Stomach (tissue), 9 donors: Measurements from ENCODE around the gene GABRD. TPM values are rescaled to one million over a fixed set of nuclear protein-coding genes. Genes with fewer than 3 reads are reported as not detected.

Experiments
- DNase-seq, 2 donors: peaks; one replicate each; pipeline versions ENCODE4 v3.0.0 to v3.0.0-alpha.2; 2013 to 2019
- H3K27ac ChIP-seq, 5 donors: fragments of 200-600 bp in 4 of 5; sonication (generic) in 4 of 5; one replicate each; pipeline ENCODE4 v1.5.1; 2013 to 2019; ENCODE audit warnings: mild to moderate bottlenecking in 1 of 5, moderate library complexity in 1 of 5
- H3K27me3 ChIP-seq, 3 donors: fragments of 200-600 bp; sonication (generic); one replicate each; pipeline ENCODE4 v1.5.1; 2017 to 2019; ENCODE audit warnings: mixed run types in 1 of 3
- H3K36me3 ChIP-seq, 4 donors: fragments of 200-600 bp; sonication (generic); 1 replicate in 3 of 4; 2 replicates in 1 of 4; pipeline ENCODE4 v1.5.1; 2016 to 2019
- H3K4me1 ChIP-seq, 4 donors: fragments of 200-600 bp; sonication (generic); one replicate each; pipeline ENCODE4 v1.5.1; 2016 to 2019
- H3K4me3 ChIP-seq, 4 donors: fragments of 200-600 bp; sonication (generic) in 3 of 4; one replicate each; pipeline ENCODE4 v1.5.1; 2016 to 2019; ENCODE audit warnings: mild to moderate bottlenecking in 1 of 4
- H3K9me3 ChIP-seq, 4 donors: fragments of 200-600 bp; sonication (generic); one replicate each; pipeline ENCODE4 v1.5.1; 2016 to 2019
- CTCF ChIP-seq, 7 experiments: fragments of 450-650 bp in 4 of 7; fragments of 200-600 bp in 3 of 7; sonication (generic) in 3 of 7; IDR thresholded peaks; one replicate each; pipeline ENCODE4 v1.5.1; 2016 to 2019; ENCODE audit warnings: antibody characterized with exemption in 7 of 7, control low read depth in 2 of 7, mild to moderate bottlenecking in 1 of 7
- EP300 ChIP-seq: sonication (generic); formaldehyde crosslinking; IDR thresholded peaks from one replicate; pipeline ENCODE4 v1.6.1; 2017; ENCODE audit warnings: antibody characterized with exemption
- POLR2A ChIP-seq, 4 donors: fragments of 450-650 bp; IDR thresholded peaks; one replicate each; pipeline ENCODE4 v1.6.1; 2016; ENCODE audit warnings: antibody characterized with exemption in 4 of 4, control low read depth in 2 of 4, mild to moderate bottlenecking in 1 of 4, moderate library complexity in 1 of 4
- POLR2AphosphoS5 ChIP-seq, 3 donors: sonication (generic); formaldehyde crosslinking; IDR thresholded peaks; one replicate each; pipeline ENCODE4 v1.6.1; 2016; ENCODE audit warnings: antibody characterized with exemption in 3 of 3
- WGBS, 5 donors: extraction: QIAGEN DNeasy Blood & Tissue Kit in 3 of 5; methylation state at CpG; one replicate each; pipeline versions ENCODE4 v1.1.5 to v1.1.7; 2013 to 2018; 5-methylcytosine and 5-hydroxymethylcytosine counted together
- intact Hi-C: fragments of 100-400 bp; cut with DNase I; formaldehyde crosslinking; loops from one replicate; pipeline ENCODE4 v1.15.1; 2023; ENCODE audit warnings: low total_unique reads
- polyA plus RNA-seq, 3 donors: library from polyadenylated mRNA; stranded (reverse); fragments of 200-250 nt; gene quantifications; one replicate each; pipeline ENCODE4 v1.2.3, GENCODE V29; 2013
- total RNA-seq, 5 donors: library from RNA; depleted of rRNA; stranded (reverse); fragments of >200 nt; gene quantifications; one replicate each; pipeline versions ENCODE4 v1.1.0 to v1.2.3, GENCODE V29; 2014 to 2016
- donor health status: healthy with polysubstance abuse.
- donor health status: Bipolar disorder and iron deficiency.
- donor health status: healthy.

The GABRD gene
- total and polyA plus RNA-seq, 8 donors, result 0.50 to 1.5 (median 0.95) TPM; not detected in 5

GRCh38 chr1:2021550-2021949 lies 2.4 kb downstream of the GABRD start:
- Histone ChIP-seq H3K27me3 (peaks cover 35 to 93% (median 54%) of the 10 kb centered on the region in 3 donors), H3K27ac (no peak overlapping the region), H3K4me3 (no peak overlapping the region), H3K36me3 (no peaks in the 10 kb centered on the region), H3K9me3 (no peaks in the 10 kb centered on the region), H3K4me1 (peaks cover 7 to 29% (median 16%) of the 10 kb centered on the region in 4 donors)
- no peak for DNase-seq
- intact Hi-C loops, result no loop called here
- 87 to 92% (median 89%) methylated on average over 15 to 25 of the region's 25 CpGs for WGBS, 5 donors
- TF ChIP-seq POLR2A (IDR thresholded peaks at IDR 0.05) (no peak), CTCF (IDR thresholded peaks at IDR 0.05) (no peak)

- H3K9me3 ChIP-seq, result no peaks in the 10 kb centered on the region
- no peaks in the 10 kb centered on the region for H3K36me3 ChIP-seq
- intact Hi-C loops, result no loop called here
- 66 to 79% (median 71%) methylated on average over 14 to 21 of the region's 21 CpGs for WGBS, 5 donors
- TF ChIP-seq POLR2AphosphoS5 (IDR thresholded peaks at IDR 0.05) (no peak), EP300 (no peak), POLR2A (IDR thresholded peaks at IDR 0.05) (no peak), CTCF (IDR thresholded peaks at IDR 0.05) (no peak)
- H3K4me1 ChIP-seq, result peaks cover 7 to 29% (median 16%) of the 10 kb centered on the region in 4 donors
- no peak overlapping the region for H3K4me3 ChIP-seq
- no peak for DNase-seq
- H3K27me3 ChIP-seq, result peaks cover 35 to 87% (median 54%) of the 10 kb centered on the region in 3 donors
- no peak overlapping the region for H3K27ac ChIP-seq
Measured at GRCh38 chr1:2022063-2022770, 3.1 kb downstream of the GABRD start.

DNA sequence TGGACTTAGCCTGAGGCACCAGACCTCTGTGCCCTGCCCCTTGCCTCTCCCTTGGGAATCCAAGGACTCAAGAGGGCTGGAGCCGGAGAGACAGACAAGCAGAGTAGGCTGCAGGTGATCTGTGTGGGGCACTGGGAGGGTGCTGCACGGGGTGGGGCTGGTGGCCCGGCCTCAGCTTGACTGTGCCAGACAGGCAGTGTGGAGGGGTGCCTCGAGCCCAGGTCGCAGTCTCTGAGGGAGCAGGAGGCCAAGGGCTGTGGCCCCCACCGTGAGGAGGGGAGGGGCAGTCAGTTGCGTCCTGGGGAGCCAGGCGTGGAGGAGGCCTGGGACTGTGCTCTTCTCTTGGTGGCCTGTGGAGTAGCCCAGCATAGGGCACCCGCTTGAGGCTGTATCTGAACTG lies 4.0 kb downstream of the GABRD start:
- no peak for TF ChIP-seq CTCF (IDR thresholded peaks at IDR 0.05)
- no peak for TF ChIP-seq POLR2A (IDR thresholded peaks at IDR 0.05)
- TF ChIP-seq EP300, result no peak
- TF ChIP-seq POLR2AphosphoS5 (IDR thresholded peaks at IDR 0.05), result no peak
- no peak overlapping the region for H3K27ac ChIP-seq
- H3K4me1 ChIP-seq, result peaks cover 7 to 29% (median 16%) of the 10 kb centered on the region in 4 donors
- intact Hi-C loops, result no loop called here
- no peaks in the 10 kb centered on the region for H3K36me3 ChIP-seq
- no peaks in the 10 kb centered on the region for H3K9me3 ChIP-seq
- no peak overlapping the region for H3K4me3 ChIP-seq
- 51 to 64% (median 55%) methylated on average over 8 to 9 of the region's 9 CpGs for WGBS, 5 donors
- no peak for DNase-seq
- H3K27me3 ChIP-seq, result peaks cover 35 to 77% (median 54%) of the 10 kb centered on the region in 3 donors

DNA sequence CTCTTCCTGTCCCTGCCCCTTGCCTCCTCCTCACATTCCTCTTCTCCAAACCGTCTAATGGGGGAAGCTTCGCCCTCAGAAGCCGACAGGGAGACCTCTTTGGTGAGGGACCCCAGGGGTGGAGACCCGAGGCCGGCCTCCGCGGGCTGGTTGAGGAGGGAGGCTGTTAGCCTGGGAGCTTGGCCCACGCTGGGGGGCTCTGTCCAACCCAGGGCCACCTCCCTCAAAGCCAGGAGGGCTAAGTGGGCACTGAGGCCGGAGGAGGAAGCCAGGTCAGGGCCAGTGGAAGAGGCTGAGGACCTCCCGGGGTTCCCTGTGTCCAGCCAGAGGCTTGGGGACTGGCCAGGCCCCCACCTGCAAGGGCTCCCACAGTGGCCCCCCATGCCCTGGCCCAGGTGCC lies 5.3 kb downstream of the GABRD start:
- Histone ChIP-seq H3K9me3 (no peaks in the 10 kb centered on the region), H3K36me3 (no peaks in the 10 kb centered on the region), H3K27ac (no peak overlapping the region), H3K27me3 (peaks cover 29 to 64% (median 44%) of the 10 kb centered on the region in 3 donors), H3K4me1 (peaks cover 4 to 21% (median 10%) of the 10 kb centered on the region in 4 donors), H3K4me3 (no peak overlapping the region)
- WGBS, 5 donors, result 90 to 91% (median 90%) methylated on average over 5 to 10 of the region's 10 CpGs
- TF ChIP-seq POLR2AphosphoS5 (IDR thresholded peaks at IDR 0.05) (no peak), CTCF (IDR thresholded peaks at IDR 0.05) (no peak), POLR2A (IDR thresholded peaks at IDR 0.05) (no peak), EP300 (no peak)
- DNase-seq, result no peak
- intact Hi-C loops, result no loop called here
